WERI-Rb-1 (cell line): ENCODE measurements around the gene ELFN2.

ENCODE experiments used
- DNase-seq: peaks from one replicate; pipeline ENCODE4 v3.0.0-alpha.2; 2020
- H3K27ac ChIP-seq: fragments of 250-450 bp; sonication (Bioruptor Pico); 2 replicates; pipeline ENCODE4 v1.5.1; 2020; ENCODE audit warnings: mild to moderate bottlenecking, moderate library complexity
- H3K27me3 ChIP-seq: fragments of 250-450 bp; sonication (Bioruptor Pico); 2 replicates; pipeline ENCODE4 v1.5.1; 2021; ENCODE audit warnings: mild to moderate bottlenecking, low read depth, moderate library complexity; ENCODE audit not compliant: insufficient read depth, severe bottlenecking
- H3K36me3 ChIP-seq: fragments of 250-450 bp; sonication (Bioruptor Pico); 2 replicates; pipeline ENCODE4 v1.5.1; 2020; ENCODE audit warnings: mild to moderate bottlenecking, moderate library complexity
- H3K4me3 ChIP-seq: 2 replicates; pipeline ENCODE4 v1.5.1; 2011; ENCODE audit warnings: low read depth, mild to moderate bottlenecking, control low read depth, low read length
- H3K9me3 ChIP-seq: fragments of 250-450 bp; sonication (Bioruptor Pico); 2 replicates; pipeline ENCODE4 v1.5.1; 2021; ENCODE audit warnings: mild to moderate bottlenecking, moderate library complexity; ENCODE audit not compliant: severe bottlenecking
- CTCF ChIP-seq: IDR thresholded peaks from 2 replicates; pipeline ENCODE4 v1.5.1; 2011; ENCODE audit warnings: low read depth, mild to moderate bottlenecking, control low read depth, inconsistent platforms, low read length

The ELFN2 gene

DNA sequence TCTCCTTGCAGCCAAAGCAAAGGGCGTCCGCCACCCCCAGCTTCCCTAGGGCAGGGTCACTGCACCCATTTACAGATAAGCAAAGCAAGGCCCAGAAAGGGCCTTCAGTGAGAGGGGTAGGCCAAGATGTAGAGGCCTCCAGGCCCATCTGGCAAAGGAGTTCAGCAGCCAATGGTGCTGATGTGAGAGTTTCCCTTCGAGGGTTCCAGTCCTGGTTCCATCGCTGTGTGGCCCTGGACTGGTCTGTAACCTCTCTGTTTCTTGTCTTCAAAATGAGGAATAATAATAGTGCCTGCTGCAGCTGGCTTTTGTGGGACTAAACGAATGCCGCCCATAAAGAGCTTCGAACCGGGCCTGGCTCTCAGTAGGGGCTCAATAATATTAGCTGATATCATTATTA, 4.0 kb downstream of the ELFN2 start:
- DNase-seq, result no peak
- TF ChIP-seq CTCF, result no peak
- Histone ChIP-seq H3K27me3 (no peaks in the 10 kb centered on the region), H3K4me3 (no peak overlapping the region), H3K36me3 (no peaks in the 10 kb centered on the region), H3K9me3 (no peaks in the 10 kb centered on the region), H3K27ac (peak overlapping the region; percentile 28; the same call in 1 of the 2 replicates)

GRCh38 chr22:37421468-37421877, 5.8 kb downstream of the ELFN2 start:
- no peak for TF ChIP-seq CTCF
- Histone ChIP-seq H3K27me3 (no peaks in the 10 kb centered on the region), H3K4me3 (no peak overlapping the region), H3K9me3 (no peaks in the 10 kb centered on the region), H3K27ac (no peak overlapping the region), H3K36me3 (no peaks in the 10 kb centered on the region)
- DNase-seq, result no peak

DNA sequence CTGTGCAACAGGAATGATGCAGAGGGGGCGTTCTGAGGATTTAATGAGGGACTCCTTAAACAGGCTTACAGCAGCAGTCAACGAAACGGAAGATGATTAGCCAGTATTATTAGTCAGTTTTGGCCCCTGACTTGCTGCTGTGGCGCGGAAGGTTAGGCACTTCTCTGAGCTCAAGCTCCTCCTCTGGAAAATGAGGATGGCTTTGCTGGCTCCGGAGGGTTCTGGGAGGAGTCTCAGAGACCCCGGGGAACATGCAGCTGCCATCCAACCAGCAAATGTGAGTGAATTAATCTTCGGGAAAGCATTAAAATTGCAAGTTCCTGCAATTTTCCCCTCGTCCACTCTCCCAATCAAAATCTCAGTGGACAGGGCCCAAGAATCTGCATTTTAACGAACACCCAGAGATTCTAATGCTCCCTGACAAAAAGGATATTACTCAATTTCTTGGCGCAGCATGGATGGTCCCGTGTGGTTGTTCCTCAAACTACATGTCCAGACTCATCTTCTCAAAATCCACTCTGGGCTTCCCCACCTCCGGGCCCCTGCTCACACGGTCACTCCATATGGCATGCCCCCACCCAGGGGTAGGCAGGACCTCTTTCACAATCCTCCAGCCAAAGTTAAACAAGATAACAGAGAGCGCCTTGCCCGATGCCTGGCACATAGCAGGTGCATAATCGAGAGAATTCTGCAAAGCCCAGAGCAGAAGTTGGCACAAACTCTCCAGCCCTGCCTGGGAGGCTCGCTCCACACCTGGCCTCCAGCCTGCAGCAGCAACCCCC, 6.4 kb downstream of the ELFN2 start:
- no peak for DNase-seq
- H3K4me3 ChIP-seq, result no peak overlapping the region

DNA sequence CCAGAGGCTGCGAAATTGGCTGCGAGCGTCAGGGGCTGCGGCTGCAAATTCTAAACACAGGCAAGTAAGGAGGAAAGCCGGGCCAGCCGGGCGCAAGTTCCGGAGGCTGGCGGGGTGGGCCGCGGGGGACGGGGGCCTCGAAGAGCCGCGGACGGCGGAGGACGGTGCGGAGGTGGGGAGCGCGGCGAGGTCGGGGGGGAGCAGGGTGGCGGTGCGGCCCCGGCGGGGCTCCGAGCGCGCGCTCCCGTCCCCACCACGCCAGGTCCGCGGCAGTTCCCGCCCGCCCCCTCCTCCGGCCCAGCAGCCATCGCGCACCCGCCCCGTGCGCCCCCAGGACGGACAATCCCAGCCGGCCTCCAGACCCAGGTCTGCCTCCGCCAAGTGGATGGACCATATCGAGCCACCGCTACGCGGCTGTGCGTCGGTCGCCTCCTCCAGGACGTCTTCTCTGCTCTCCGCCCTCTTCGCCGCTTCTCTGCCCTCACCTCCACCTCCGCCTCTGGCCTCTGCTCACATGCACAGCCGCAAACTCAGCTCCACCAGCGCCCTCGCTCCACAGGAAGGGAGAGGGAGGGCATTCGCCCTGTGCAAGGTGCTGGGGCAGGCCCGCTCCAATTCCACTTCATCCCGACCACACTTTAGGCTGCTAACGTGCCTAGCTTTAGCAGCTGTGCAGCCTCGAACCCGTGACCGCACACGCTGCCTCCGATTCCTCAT, 7.2 kb downstream of the ELFN2 start:
- Histone ChIP-seq H3K4me3 (no peak overlapping the region), H3K9me3 (no peaks in the 10 kb centered on the region), H3K36me3 (no peaks in the 10 kb centered on the region), H3K27me3 (no peaks in the 10 kb centered on the region), H3K27ac (no peak overlapping the region)
- no peak for TF ChIP-seq CTCF
- no peak for DNase-seq

More for the DNA sequence above, 6.4 kb downstream of the ELFN2 start:
- Histone ChIP-seq H3K36me3 (no peaks in the 10 kb centered on the region), H3K9me3 (no peaks in the 10 kb centered on the region), H3K27me3 (no peaks in the 10 kb centered on the region), H3K27ac (no peak overlapping the region)
- 0 out of 2 replicates have a peak, but pooled peaks have one; percentile 3 for TF ChIP-seq CTCF

GRCh38 chr22:37419370-37419968, 7.8 kb downstream of the ELFN2 start:
- H3K4me3 ChIP-seq, result no peak overlapping the region
- no peaks in the 10 kb centered on the region for H3K9me3 ChIP-seq
- no peaks in the 10 kb centered on the region for H3K36me3 ChIP-seq
- DNase-seq, result no peak
- no peak for TF ChIP-seq CTCF
- H3K27ac ChIP-seq, result 0 out of 2 replicates have a peak overlapping the region, but pooled peaks have one; percentile 26
- no peaks in the 10 kb centered on the region for H3K27me3 ChIP-seq
